NK-92 (cell line): ENCODE results near the gene KAT2A.

Experiments used
- DNase-seq: peaks from one replicate; lab custom pipeline; 2025; ENCODE audit not compliant: unreplicated experiment; lab: John Stamatoyannopoulos, UW

KAT2A gene

GRCh38 chr17:42116705-42117396, 4.3 kb downstream of the KAT2A start:
- peak; percentile 18 for DNase-seq

- DNase-seq = no peak
Observed at GRCh38 chr17:42114118-42114517, 7.0 kb downstream of the KAT2A start.

- no peak for DNase-seq
Observed at GRCh38 chr17:42113293-42114069, 7.7 kb downstream of the KAT2A start.

GRCh38 chr17:42112552-42113176, 8.5 kb downstream of the KAT2A start, which contains the start of gene DHX58:
TSS of gene DHX58 (minus strand) at chr17:42112714. CDS start at chr17:42111892, 822 bp downstream.
- no peak for DNase-seq

- DNase-seq = no peak
Observed at GRCh38 chr17:42111871-42112551, 9.2 kb downstream of the KAT2A start.

GRCh38 chr17:42111265-42111636, 9.9 kb downstream of the KAT2A start:
- no peak for DNase-seq

- no peak for DNase-seq
Observed at GRCh38 chr17:42110301-42111264, 10.6 kb downstream of the KAT2A start.

- DNase-seq = no peak
Observed at GRCh38 chr17:42109086-42109485, 12.1 kb downstream of the KAT2A start.

GRCh38 chr17:42107597-42108576, 13.3 kb downstream of the KAT2A start:
- DNase-seq = no peak

- no peak for DNase-seq
Observed at GRCh38 chr17:42107124-42107523, 14.0 kb downstream of the KAT2A start.

- DNase-seq = no peak
Observed at GRCh38 chr17:42106009-42106408, 15.2 kb downstream of the KAT2A start.

GRCh38 chr17:42104264-42104663, 16.9 kb downstream of the KAT2A start:
- no peak for DNase-seq

GRCh38 chr17:42103221-42103954, 17.8 kb downstream of the KAT2A start:
- DNase-seq = no peak

- no peak for DNase-seq
Observed at GRCh38 chr17:42101513-42102292, 19.5 kb downstream of the KAT2A start.

GRCh38 chr17:42098730-42099399, 22.3 kb downstream of the KAT2A start:
- no peak for DNase-seq

GRCh38 chr17:42097691-42098631, 23.2 kb downstream of the KAT2A start, which contains the start of gene ZNF385C:
TSS of gene ZNF385C (minus strand) at chr17:42098473. CDS start at chr17:42063056, 35,417 bp downstream.
- no peak for DNase-seq
